K562 (cell line): Measurements from ENCODE around the gene CHMP2A. TPM values are rescaled to one million over a fixed set of nuclear protein-coding genes. Genes with fewer than 3 reads are reported as not detected.

Experiments
- ATAC-seq: fragments of 200-7000 bp; cut with Tn5 transposase; 3 replicates; pipeline ENCODE4 v1.9.1; 2020; ENCODE audit warnings: moderate library complexity
- BruUV-seq: library from RNA; stranded (reverse); fragments of 400-500 nt; replicated peaks from 2 replicates; lab custom pipeline; 2021; lab: Mats Ljungman, UMichigan
- CTCF ChIA-PET: fragments of 300-600 bp; formaldehyde crosslinking; extraction: SDS; loops from one replicate; lab custom pipeline; 2021; ENCODE audit warnings: low intra/inter-chr PET ratio; lab: Yijun Ruan, JAX
- POLR2A ChIA-PET: fragments of 300-600, 350-650 bp; sonication (Branson Sonifier 250); formaldehyde crosslinking; extraction: SDS; loops from one replicate; lab custom pipeline; 2021; ENCODE audit warnings: antibody characterized with exemption, inconsistent platforms; lab: Yijun Ruan, JAX
- DNase-seq, 4 experiments: peaks; one replicate each; pipeline versions ENCODE4 v3.0.0 to v3.0.0-alpha.2; 2011 to 2018; ENCODE audit warnings: low spot score in 3 of 4, mixed read lengths in 3 of 4; ENCODE audit errors: extremely low read depth in 1 of 4
- FAIRE-seq: peaks from 2 replicates; lab custom pipeline; 2011; peaks lifted over from hg19 to GRCh38; lab: Jason Lieb, UNC
- H2AFZ ChIP-seq: 2 replicates; pipeline ENCODE4 v1.6.0; 2011; ENCODE audit warnings: low read depth, low read length, control low read depth, inconsistent platforms
- H3K27ac ChIP-seq: fragments of 200-600 bp; 3 replicates; pipeline ENCODE4 v1.8.0; 2011; ENCODE audit warnings: low read depth, mild to moderate bottlenecking, control low read depth, inconsistent platforms, low read length, moderate library complexity, mixed read lengths; ENCODE audit errors: extremely low read depth
- H3K27me3 ChIP-seq, 2 experiments: fragments of 300-600 bp in 1 of 2; 2 replicates in 1 of 2; 3 replicates in 1 of 2; pipeline versions ENCODE4 v1.6.0 to v1.8.0; 2011; ENCODE audit warnings: inconsistent platforms in 2 of 2, low read length in 2 of 2, mild to moderate bottlenecking in 1 of 2, mixed read lengths in 1 of 2, moderate library complexity in 1 of 2; ENCODE audit not compliant: control insufficient read depth in 2 of 2, insufficient read depth in 2 of 2
- H3K36me3 ChIP-seq: fragments of 300-600 bp; 3 replicates; pipeline ENCODE4 v1.8.0; 2011; ENCODE audit warnings: mild to moderate bottlenecking, low read length, inconsistent platforms; ENCODE audit not compliant: control insufficient read depth, insufficient read depth
- H3K4me1 ChIP-seq, 2 experiments: fragments of 200-600 bp in 1 of 2; replicated peaks in 1 of 2; 2 replicates in 1 of 2; 3 replicates in 1 of 2; pipeline versions ENCODE4 v1.5.1 to v1.8.0; 2011; ENCODE audit warnings: inconsistent platforms in 2 of 2, low read length in 2 of 2, mild to moderate bottlenecking in 1 of 2, mixed read lengths in 1 of 2, moderate library complexity in 1 of 2; ENCODE audit not compliant: control insufficient read depth in 2 of 2, insufficient read depth in 2 of 2
- H3K4me2 ChIP-seq: 2 replicates; pipeline ENCODE4 v1.6.1; 2011; ENCODE audit warnings: low read length, control low read depth, inconsistent platforms, mixed read lengths; ENCODE audit not compliant: insufficient read depth
- H3K4me3 ChIP-seq: fragments of 200-600 bp; sonication (generic), shearing (Covaris generic); 2 replicates; pipeline ENCODE4 v1.5.1; 2016; ENCODE audit warnings: control low read depth, inconsistent platforms
- H3K79me2 ChIP-seq: fragments of 200-600 bp; 3 replicates; pipeline ENCODE4 v1.8.0; 2011; ENCODE audit warnings: low read length, inconsistent platforms; ENCODE audit not compliant: control insufficient read depth, insufficient read depth
- H3K9ac ChIP-seq, 2 experiments: 2 replicates each; pipeline versions ENCODE4 v1.6.0 to v1.6.1; 2011; ENCODE audit warnings: low read depth in 2 of 2, low read length in 2 of 2, control low read depth in 1 of 2, inconsistent platforms in 1 of 2, mild to moderate bottlenecking in 1 of 2, mixed read lengths in 1 of 2; ENCODE audit not compliant: insufficient read depth in 1 of 2
- H3K9me1 ChIP-seq: one replicate; pipeline ENCODE4 v1.6.0; 2011; ENCODE audit warnings: inconsistent platforms, mild to moderate bottlenecking, low read length, moderate library complexity; ENCODE audit not compliant: control insufficient read depth, insufficient read depth
- H3K9me3 ChIP-seq: replicated peaks from 2 replicates; pipeline ENCODE4 v1.5.1; 2011; ENCODE audit warnings: low read depth, low read length, inconsistent platforms; ENCODE audit not compliant: control insufficient read depth, insufficient read depth
- H4K20me1 ChIP-seq: replicated peaks from 2 replicates; pipeline ENCODE4 v1.6.1; 2011; ENCODE audit warnings: low read length, inconsistent platforms, mixed read lengths; ENCODE audit not compliant: control insufficient read depth, insufficient read depth
- CBFB ChIP-seq: sonication (generic); formaldehyde crosslinking; IDR thresholded peaks from 2 replicates; pipeline ENCODE4 v1.4.0; 2020; ENCODE audit warnings: mild to moderate bottlenecking, missing genetic modification reagents
- CHD4 ChIP-seq: fragments of 200-600 bp; sonication (generic); IDR thresholded peaks from 3 replicates; pipeline ENCODE4 v1.6.1; 2012; ENCODE audit warnings: low read depth, mild to moderate bottlenecking, mixed read lengths, low read length, inconsistent platforms; ENCODE audit not compliant: insufficient read depth, insufficient replicate concordance, poor library complexity, severe bottlenecking
- EP400 ChIP-seq: fragments of 450-650 bp; IDR thresholded peaks from 2 replicates; pipeline ENCODE4 v1.6.1; 2017; ENCODE audit warnings: antibody characterized with exemption, mild to moderate bottlenecking, moderate library complexity
- FIP1L1 ChIP-seq: fragments of 200-400 bp; formaldehyde crosslinking; IDR thresholded peaks from 2 replicates; pipeline ENCODE4 v1.6.1; 2018; ENCODE audit warnings: mild to moderate bottlenecking, low read depth, low read length; ENCODE audit not compliant: poor library complexity, severe bottlenecking
- FOS ChIP-seq: IDR thresholded peaks from 3 replicates; pipeline ENCODE4 v1.6.1; 2011; ENCODE audit not compliant: insufficient read length; ENCODE audit errors: extremely low read depth
- HDAC2 ChIP-seq: fragments of 450-650 bp; IDR thresholded peaks from 2 replicates; pipeline ENCODE4 v1.6.1; 2016; ENCODE audit warnings: mild to moderate bottlenecking
- NCOA6 ChIP-seq: fragments of 450-650 bp; IDR thresholded peaks from 2 replicates; pipeline ENCODE4 v1.6.1; 2017; ENCODE audit warnings: mild to moderate bottlenecking
- RB1 ChIP-seq: fragments of 450-650 bp; IDR thresholded peaks from 2 replicates; pipeline ENCODE4 v1.6.1; 2017; ENCODE audit warnings: low read depth, mild to moderate bottlenecking
- RFX7 ChIP-seq: fragments of 250-450 bp; sonication (Bioruptor Pico); IDR thresholded peaks from 2 replicates; pipeline ENCODE4 v1.5.1; 2021; ENCODE audit warnings: mild to moderate bottlenecking
- SAFB ChIP-seq: fragments of 200-400 bp; formaldehyde crosslinking; IDR thresholded peaks from 2 replicates; pipeline ENCODE4 v1.6.1; 2017; ENCODE audit warnings: low read depth, low read length, borderline replicate concordance
- SMARCA4 ChIP-seq: fragments of 450-650 bp; IDR thresholded peaks from 2 replicates; pipeline ENCODE4 v1.6.1; 2016
- SREBF1 ChIP-seq: fragments of 150-350 bp; IDR thresholded peaks from 2 replicates; pipeline ENCODE4 v1.6.1; 2014; ENCODE audit warnings: antibody characterized with exemption, low read depth, low read length, borderline replicate concordance
- STAT5A ChIP-seq: IDR thresholded peaks from 2 replicates; pipeline ENCODE4 v1.6.1; 2012; ENCODE audit warnings: low read length, inconsistent platforms, borderline replicate concordance
- TBL1XR1 ChIP-seq, 2 experiments: IDR thresholded peaks; 2 replicates each; pipeline ENCODE4 v1.6.1; 2012; ENCODE audit warnings: improper control_type of control experiment in 2 of 2, low read length in 2 of 2, mild to moderate bottlenecking in 1 of 2
- TEAD4 ChIP-seq, 2 experiments: sonication (generic) in 1 of 2; formaldehyde crosslinking in 1 of 2; IDR thresholded peaks; 2 replicates each; pipeline versions ENCODE4 v1.6.1 to v1.8.0; 2012 to 2022; ENCODE audit warnings: borderline replicate concordance in 1 of 2, inconsistent platforms in 1 of 2, low read length in 1 of 2, mild to moderate bottlenecking in 1 of 2, missing genetic modification reagents in 1 of 2
- THRAP3 ChIP-seq: fragments of 450-650 bp; IDR thresholded peaks from 2 replicates; pipeline ENCODE4 v1.6.1; 2016; ENCODE audit warnings: mild to moderate bottlenecking, inconsistent platforms, borderline replicate concordance
- ZNF668 ChIP-seq: fragments of 250-450 bp; sonication (Bioruptor Pico); IDR thresholded peaks from 2 replicates; pipeline ENCODE4 v1.8.0; 2022; ENCODE audit warnings: mild to moderate bottlenecking, inconsistent platforms
- ZNF695 ChIP-seq: fragments of 450-650 bp; formaldehyde crosslinking; IDR thresholded peaks from 2 replicates; pipeline ENCODE4 v1.4.0; 2020; ENCODE audit warnings: mild to moderate bottlenecking, moderate library complexity
- ZNF766 ChIP-seq: fragments of 200-800 bp; sonication (Bioruptor generic); conservative IDR thresholded peaks from 2 replicates; pipeline ENCODE4 v1.6.1; 2016; ENCODE audit warnings: missing genetic modification characterization, missing compliant biosample characterization
- WGBS: fragments of 100-300 bp; shearing (Covaris generic); methylation state at CpG from one replicate; pipeline ENCODE4 v1.1.6; 2016; ENCODE audit warnings: low coverage, mixed read lengths; ENCODE audit not compliant: insufficient coverage; ENCODE audit errors: missing lambda C conversion rate; 5-methylcytosine and 5-hydroxymethylcytosine counted together
- in situ Hi-C: fragments of 300-500 bp; cut with MboI; formaldehyde crosslinking; loops from 4 replicates; pipeline ENCODE4 v1.15.0; 2018; ENCODE audit warnings: inconsistent platforms, mixed read lengths
- intact Hi-C: fragments of 100-400 bp; cut with micrococcal nuclease; formaldehyde crosslinking; loops from 2 replicates; pipeline ENCODE4 v1.14.2; 2022
- polyA plus RNA-seq, 8 experiments: library from polyadenylated mRNA; depleted of rRNA in 4 of 8; stranded (reverse) in 5 of 8; unstranded in 3 of 8; fragments of >200 nt; fragmentation: Nextera tagmentation in 2 of 8; fragmentation: Illumina TruSeq in 1 of 8; extraction: Ambion mirVana in 2 of 8; extraction: Trizol in 1 of 8; gene quantifications; 2 replicates each; pipeline versions ENCODE4 v1.2.1 to v1.2.3, GENCODE V29; 2011 to 2014; ENCODE audit warnings: inconsistent platforms in 1 of 8, missing spikeins in 1 of 8
- total RNA-seq, 7 experiments: library from RNA; depleted of rRNA in 6 of 7; stranded (reverse); fragments of >200 nt in 6 of 7; fragmentation: Illumina TruSeq in 2 of 7; extraction: Trizol in 2 of 7; gene quantifications; 2 replicates each; pipeline versions ENCODE4 v1.2.1 to v1.2.3, GENCODE V29; 2011 to 2021; ENCODE audit warnings: low replicate concordance in 1 of 7
- TF ChIP-seq, protein P1 (sequence below): fragments of 250-450 bp; sonication (Bioruptor Pico); IDR thresholded peaks from 2 replicates; pipeline ENCODE4 v1.5.0; 2020; ENCODE audit warnings: mild to moderate bottlenecking

Gene CHMP2A
- total and polyA plus RNA-seq, 9 of the 15 experiments (the other 6 are each of a cell fraction or from before 2014, with no cell fraction given), result 57.6 to 159 (median 87.2) TPM

DNA sequence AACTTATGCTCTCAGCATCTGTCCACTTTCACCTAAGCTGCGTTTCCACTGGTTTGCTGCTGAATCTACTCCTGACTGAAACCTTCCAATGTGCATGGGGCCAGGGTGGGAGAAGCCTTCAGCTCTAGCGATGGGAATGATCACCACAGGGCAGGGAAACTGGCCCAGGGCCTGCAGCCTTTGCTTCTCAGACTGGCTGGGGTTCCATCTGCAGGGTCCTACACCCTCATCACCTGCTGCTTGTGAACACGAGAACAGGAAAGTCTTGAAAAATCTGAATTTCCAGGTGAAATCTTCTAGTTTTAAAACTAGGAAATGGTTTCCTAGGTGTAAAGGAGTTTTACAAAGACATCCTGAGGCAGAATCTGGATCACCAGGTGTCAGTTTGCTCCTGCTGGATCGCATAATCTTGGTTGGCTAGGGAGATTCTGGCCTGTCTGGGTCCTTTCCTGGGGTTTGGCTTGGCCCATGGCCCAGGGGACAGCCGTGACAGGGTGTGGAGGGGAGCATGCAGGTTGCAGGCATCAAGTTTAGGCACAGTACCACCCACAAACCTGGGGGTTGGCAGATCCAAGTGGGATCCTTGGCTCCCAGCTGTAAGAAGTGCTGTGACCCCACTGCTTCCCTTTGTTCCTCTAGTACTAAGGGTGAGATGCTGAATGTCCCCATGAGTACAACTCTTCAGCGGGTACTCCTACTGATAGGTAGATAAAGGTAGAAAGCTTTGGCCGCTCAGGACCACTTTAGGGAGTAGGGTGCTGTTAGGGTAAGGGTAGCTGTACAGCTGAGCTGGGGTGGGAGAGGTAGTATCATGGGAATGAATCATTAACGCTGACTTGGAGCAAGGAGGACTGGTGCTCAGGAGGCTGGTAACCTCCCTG lies 5.3 kb upstream of the CHMP2A start:
- Histone ChIP-seq H3K27me3 (no peaks in the 10 kb centered on the region), H2AFZ (peak overlapping the region; percentile 35), H3K9me1 (peaks cover 3% of the 10 kb centered on the region), H3K9me3 (no peaks in the 10 kb centered on the region), H3K4me1 (peaks cover 27 to 59% of the 10 kb centered on the region in 2 experiments), H3K4me2 (peak overlapping the region; percentile 98), H3K27ac (peak overlapping the region; percentile 94), H3K79me2 (peaks cover 47% of the 10 kb centered on the region), H3K36me3 (peaks cover 29% of the 10 kb centered on the region), H3K9ac (peak overlapping the region; percentile 92 to 98), H4K20me1 (no peaks in the 10 kb centered on the region), H3K4me3 (peak overlapping the region; percentile 92)
- no peak for ATAC-seq
- POLR2A ChIA-PET, result interaction anchor here (1.0 to 2.7 kb wide), 6 partner anchors 8 to 40 kb away, joined by 6 to 24 read pairs (median 8); partner anchors contain the start of genes MZF1, TRIM28 and ZBTB45
- intact Hi-C loops, result no loop called here
- WGBS, result 69% methylated on average over 8 of the region's 8 CpGs
- no peak for FAIRE-seq
- in situ Hi-C loops, result no loop called here
- no peak for DNase-seq
- CTCF ChIA-PET, result no interaction called here
- BruUV-seq, result no TSS peak
- TF ChIP-seq SREBF1 (no peak), FIP1L1 (no peak), ZNF668 (CRISPR knock-in tag) (no peak), NCOA6 (no peak), FOS (no peak), CBFB (CRISPR knock-in tag) (0 out of 2 replicates have a peak, but pooled peaks have one; percentile 59), ZNF695 (CRISPR knock-in tag) (0 out of 2 replicates have a peak, but pooled peaks have one; percentile 33), TBL1XR1 (IDR thresholded peaks at IDR 0.05; ENCODE audit: low read length in 2 of 2) (no peak), ZNF766 (CRISPR knock-in tag) (no peak), TEAD4 (IDR thresholded peaks at IDR 0.05; ENCODE audit: low read length) (0 out of 2 replicates have a peak, but pooled peaks have one; percentile 7), TEAD4 (CRISPR knock-in tag; IDR thresholded peaks at IDR 0.05; ENCODE audit: borderline replicate concordance) (peak; percentile 66), CHD4 (no peak), STAT5A (no peak), EP400 (no peak), RB1 (no peak), THRAP3 (0 out of 2 replicates have a peak, but pooled peaks have one; percentile 21), SAFB (no peak), RFX7 (CRISPR knock-in tag) (no peak), HDAC2 (no peak), SMARCA4 (no peak)
- TF ChIP-seq, protein P1, sequence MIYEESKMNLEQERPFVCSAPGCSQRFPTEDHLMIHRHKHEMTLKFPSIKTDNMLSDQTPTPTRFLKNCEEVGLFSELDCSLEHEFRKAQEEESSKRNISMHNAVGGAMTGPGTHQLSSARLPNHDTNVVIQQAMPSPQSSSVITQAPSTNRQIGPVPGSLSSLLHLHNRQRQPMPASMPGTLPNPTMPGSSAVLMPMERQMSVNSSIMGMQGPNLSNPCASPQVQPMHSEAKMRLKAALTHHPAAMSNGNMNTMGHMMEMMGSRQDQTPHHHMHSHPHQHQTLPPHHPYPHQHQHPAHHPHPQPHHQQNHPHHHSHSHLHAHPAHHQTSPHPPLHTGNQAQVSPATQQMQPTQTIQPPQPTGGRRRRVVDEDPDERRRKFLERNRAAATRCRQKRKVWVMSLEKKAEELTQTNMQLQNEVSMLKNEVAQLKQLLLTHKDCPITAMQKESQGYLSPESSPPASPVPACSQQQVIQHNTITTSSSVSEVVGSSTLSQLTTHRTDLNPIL (CRISPR knock-in tag), result no peak
